Amniotic stem cell (primary cell): ENCODE results near the gene PANX2.
"Not testable (repeated sequence)": the region's sequence is repeated elsewhere in the genome, so short reads cannot be mapped to it uniquely, and the experiment has no call there.

Source experiments
- DNase-seq: peaks from one replicate; lab custom pipeline; 2025; lab: John Stamatoyannopoulos, UW

Gene PANX2

DNA sequence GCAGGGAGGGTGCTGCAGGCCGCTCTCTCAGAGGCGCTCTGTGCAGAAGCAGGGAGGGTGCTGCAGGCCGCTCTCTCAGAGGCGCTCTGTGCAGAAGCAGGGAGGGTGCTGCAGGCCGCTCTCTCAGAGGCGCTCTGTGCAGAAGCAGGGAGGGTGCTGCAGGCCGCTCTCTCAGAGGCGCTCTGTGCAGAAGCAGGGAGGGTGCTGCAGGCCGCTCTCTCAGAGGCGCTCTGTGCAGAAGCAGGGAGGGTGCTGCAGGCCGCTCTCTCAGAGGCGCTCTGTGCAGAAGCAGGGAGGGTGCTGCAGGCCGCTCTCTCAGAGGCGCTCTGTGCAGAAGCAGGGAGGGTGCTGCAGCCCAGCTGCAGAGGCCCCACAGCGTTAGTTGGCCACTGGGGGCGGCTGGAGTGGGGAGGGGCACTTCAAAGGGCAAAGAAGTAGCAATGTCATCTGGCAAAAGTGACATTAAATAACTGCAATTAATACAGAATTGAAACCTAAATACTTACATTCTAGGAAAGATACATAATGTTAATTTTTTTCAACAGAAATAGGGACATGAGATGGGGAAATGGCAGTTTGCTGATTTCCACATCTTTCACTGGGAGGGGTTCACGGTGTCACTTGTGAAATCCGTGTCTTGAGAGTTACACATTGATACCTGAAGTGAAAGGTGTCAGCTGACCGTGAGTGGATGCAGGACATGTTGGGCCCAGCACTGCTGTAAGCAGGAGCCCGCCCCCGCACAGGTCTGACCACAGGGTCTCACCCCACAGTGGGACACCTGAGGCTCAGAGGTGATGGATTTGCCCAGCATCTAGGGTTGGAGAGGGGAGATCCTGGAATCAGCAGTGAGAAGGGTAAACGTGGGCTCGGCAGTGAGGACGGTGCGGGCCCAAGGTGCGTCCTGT, 23.0 kb upstream of the PANX2 start:
- DNase-seq = not testable (repeated sequence)

DNA sequence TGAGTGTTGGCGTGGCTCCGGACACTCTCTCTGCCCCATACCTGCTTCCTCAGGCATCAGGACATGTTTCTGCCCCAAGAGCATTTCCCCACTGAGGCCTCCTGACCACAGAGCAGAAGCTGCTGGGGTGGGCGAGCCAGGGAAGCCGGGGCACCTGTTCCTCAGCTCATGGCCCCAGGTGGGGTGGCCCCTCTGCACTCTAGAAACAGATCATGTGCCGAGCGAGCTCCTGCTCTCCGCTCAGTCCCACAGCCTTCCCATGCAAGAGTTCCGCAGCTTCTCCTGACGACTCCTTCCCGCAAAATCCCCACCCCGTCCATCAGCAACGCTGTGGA, 22.4 kb upstream of the PANX2 start:
- no peak for DNase-seq

DNA sequence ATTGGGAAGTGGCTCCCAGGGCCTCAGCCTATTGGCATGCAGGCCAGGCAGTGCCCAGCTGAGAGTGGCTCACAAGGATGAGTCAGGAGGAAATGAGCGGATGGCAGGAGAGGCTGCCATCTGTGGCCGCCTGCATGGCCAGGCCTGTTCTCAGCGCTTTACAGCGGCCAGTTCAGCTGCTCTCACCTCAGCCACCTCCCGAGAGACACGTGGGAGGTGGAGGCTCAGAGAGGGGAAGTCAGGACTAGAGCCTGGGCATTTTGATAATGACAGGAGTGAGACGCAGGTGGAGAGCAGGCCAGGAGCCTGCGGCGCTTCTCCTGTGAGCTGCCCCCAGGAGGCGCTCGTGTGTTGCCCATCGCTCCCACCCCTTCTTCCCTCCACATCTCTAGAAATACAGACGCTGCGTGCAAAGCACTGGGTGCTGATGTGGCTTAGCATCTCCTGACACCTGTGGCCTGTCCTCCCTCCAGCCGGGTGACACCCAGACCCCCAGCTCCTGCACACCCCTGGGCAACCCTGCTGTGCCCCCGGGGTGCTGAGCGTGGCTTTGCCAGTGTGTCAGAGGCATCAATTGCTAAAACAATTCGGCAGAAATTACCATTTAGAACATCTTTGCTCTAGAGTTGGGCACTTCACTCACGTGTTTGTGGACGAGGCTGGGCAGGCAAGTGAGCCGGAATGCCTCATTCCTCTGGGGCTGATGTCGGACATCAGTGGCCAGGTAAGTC, 21.4 kb upstream of the PANX2 start:
- DNase-seq = no peak

DNA sequence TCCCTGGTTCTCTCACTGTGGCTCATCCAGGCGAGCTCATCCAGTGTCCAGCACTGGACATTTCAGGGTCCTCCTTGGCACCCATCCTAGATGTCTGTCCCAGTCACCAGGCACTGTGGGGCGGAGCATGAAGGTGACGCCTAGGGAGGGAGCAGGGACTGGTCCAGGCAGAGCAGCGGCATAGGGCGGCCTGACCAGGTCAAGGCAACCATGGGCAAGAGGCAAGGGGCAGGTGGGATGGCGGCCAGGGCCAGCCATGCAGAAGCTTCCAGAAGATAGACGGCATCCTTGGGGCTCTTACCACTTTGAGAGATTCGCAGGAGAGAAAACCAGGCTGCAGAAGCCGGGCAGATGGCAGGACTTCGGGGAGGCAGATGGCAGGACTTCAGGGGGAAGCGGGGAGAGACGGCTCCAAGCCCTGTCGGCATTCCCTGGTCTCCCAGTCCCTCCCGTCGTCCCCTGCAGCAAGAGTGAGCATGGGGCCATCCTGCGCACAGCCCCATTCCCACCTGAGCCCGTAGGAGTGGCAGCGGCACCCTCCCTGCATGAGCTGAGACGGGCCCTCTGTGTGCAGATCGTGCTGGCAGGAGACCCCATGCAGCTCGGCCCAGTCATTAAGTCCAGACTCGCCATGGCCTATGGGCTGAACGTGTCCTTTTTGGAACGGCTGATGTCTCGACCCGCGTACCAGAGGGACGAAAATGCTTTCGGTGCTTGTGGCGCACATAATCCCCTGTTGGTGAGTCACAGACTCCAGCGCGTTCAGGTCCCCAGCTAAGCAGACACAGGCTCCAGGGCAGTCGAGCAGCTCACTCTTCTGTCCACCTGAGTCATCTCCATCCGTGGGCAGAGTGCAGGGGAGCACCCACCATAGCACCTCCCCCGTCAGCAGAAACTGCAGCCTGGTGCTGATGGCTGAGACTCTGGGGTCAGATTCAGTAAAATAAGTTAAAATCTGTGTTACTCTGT, 20.1 kb upstream of the PANX2 start:
- DNase-seq = no peak

GRCh38 chr22:50151571-50152537, 18.7 kb upstream of the PANX2 start:
- DNase-seq = no peak

DNA sequence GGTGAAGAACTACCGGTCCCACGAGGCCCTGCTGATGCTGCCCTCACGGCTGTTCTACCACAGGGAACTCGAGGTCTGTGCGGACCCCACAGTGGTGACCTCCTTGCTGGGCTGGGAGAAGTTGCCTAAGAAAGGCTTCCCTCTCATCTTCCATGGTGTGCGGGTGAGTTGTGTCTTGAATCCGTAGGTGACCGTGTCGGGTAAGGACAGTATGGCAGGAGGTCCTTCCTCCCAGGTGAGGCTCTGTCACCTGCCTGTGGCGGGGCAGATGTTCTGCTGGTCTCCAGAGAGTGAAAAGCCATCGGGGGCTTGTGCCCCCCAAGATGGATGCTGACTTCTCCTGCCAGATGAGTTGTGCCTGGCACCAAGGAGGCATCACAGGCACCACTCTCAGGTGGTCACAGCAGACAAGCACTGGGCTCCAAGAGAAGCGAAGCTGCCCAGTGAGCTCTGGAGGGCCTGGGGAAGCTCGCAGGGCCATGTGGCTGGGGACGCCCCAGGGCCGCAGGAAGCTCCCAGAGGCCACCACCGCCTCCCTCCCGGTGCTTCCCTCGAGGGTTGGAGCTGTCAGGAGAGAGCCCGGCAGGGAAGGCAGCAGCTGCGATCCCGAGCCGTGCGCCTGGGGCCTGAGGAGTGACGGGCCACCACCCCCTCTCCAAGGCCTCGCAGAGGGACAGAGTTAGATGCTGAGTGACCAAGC, 17.3 kb upstream of the PANX2 start:
- no peak for DNase-seq

DNA sequence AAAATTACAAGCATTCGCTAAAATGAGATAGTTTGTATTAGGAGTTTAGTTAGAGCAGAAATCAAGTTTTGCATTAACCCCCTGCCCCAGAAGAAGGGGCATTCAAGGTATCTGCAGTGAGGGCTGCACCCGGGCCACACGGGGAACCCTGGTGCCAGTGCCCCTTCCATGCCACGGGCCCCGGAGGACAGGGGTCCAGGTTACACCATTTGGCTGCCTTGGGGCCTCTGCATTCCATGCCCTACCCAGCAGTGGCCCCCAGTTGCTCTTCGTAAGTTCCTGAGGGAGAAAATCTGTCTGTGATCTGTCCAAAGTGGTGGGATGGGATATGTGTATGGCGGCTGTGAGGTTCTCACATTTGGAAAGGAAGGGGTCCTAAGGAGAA, 16.8 kb upstream of the PANX2 start:
- DNase-seq = no peak

GRCh38 chr22:50157709-50158375, 12.7 kb upstream of the PANX2 start:
- no peak for DNase-seq

DNA sequence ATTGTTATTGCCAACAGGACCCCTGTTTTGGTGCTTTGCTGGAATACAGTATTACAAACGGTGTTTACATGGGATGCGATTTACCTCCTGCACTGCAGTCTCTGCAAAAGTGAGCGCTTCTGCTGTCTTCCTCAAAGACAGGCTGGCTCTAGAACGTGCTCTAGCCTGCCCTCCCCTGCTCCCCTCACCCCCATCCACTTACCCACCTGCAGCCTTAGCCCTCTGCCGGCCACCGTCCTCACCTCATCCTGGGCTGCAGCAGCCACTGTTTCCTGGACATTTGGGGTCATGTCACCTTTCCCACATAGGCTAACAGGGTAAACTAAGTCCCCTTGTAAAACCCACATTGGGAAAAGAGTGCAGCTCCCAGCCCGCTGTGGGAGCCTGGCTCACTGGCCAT, 9.6 kb upstream of the PANX2 start:
- no peak for DNase-seq

- no peak for DNase-seq
These were observed 8.8 kb upstream of the PANX2 start for GRCh38 chr22:50161508-50162390.

DNA sequence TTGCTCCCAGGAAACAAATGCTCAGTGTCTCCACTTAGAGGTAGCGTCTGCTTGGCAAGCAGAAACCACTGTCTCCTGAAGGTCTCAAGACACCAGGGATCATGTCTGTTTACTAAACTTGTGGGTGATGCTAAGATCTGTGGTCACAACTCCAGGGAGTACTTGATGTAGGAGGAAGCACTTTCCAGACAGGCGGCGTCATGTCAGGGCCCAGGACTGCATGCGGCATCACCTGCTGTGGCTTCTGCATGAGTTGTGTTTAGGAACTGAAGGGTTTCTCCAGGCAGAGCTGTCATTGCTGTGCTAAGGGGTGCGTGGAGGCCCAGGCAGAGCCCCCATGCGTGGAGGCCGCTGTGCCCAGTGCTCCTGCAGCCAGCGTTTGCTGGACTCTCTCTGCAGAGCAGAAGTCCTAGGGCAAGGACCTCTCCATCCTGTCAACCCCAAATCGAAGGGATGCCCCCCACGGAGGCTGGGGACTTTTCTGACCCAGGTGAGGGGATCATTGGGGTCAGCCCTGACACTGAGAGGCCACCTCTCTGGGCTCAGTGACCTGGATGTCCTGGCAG, 8.1 kb upstream of the PANX2 start:
- DNase-seq = no peak

DNA sequence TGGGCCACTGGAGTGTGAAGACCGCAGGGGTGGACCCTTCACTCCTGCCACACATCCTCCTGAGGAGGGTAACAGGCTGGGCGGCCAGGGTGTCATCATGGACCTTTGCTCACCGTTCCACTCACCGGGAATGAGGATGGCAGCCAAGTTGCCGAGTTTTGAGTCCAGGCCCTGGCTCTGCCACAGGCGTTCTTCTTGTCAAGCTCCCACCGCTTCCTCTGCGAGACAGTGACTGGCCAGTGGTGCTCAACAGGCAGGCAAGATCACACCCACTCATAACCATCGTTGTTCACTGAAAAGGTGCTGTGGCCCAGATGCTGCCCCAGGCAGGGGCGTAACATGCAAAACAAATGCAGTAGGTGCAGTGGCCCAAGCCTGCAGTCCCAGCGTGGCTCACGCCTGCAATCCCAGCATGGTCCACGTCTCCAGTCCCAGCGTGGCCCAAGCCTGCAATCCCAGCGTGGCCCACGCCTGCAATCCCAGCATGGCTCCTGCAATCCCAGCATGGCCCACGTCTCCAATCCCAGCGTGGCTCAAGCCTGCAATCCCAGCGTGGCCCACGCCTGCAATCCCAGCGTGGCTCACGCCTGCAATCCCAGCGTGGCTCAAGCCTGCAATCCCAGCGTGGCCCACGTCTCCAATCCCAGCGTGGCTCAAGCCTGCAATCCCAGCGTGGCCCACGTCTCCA, 5.0 kb upstream of the PANX2 start:
- no peak for DNase-seq

DNA sequence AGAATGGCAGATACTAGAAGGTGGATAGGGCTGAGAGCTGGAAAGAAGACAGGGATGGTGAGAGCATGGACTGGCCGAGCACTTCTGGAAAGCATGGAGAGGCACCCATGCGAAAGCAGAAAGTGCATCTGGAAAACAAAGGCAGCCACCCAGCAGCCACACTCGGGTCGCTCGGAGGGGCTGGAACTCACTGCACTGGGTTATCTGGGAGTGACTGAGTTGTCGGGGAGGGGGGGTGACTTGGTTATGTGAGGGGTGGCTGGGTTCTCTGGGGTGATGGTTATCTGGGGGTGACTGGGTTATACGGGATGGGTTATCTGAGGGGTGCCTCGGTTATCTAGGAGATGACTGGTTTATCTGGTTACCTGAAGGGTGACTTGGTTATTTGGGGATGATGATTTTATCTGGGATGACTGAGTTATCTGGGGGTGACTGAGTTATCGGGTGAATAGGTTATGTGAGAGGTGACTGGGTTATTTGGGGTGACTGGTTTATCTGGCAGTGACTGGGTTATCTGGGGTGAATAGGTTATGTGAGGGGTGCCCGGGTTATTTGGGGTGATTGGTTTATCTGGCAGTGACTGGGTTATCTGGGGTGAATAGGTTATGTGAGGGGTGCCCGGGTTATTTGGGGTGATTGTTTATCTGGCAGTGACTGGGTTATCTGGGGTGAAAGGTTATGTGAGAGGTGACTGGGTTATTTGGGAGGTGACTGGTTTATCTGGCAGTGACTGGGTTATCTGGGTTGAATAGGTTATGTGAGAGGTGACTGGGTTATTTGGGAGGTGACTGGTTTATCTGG, 2.6 kb upstream of the PANX2 start:
- no peak for DNase-seq

- not testable (repeated sequence) for DNase-seq
These were observed 1.9 kb upstream of the PANX2 start for GRCh38 chr22:50168490-50169180.

DNA sequence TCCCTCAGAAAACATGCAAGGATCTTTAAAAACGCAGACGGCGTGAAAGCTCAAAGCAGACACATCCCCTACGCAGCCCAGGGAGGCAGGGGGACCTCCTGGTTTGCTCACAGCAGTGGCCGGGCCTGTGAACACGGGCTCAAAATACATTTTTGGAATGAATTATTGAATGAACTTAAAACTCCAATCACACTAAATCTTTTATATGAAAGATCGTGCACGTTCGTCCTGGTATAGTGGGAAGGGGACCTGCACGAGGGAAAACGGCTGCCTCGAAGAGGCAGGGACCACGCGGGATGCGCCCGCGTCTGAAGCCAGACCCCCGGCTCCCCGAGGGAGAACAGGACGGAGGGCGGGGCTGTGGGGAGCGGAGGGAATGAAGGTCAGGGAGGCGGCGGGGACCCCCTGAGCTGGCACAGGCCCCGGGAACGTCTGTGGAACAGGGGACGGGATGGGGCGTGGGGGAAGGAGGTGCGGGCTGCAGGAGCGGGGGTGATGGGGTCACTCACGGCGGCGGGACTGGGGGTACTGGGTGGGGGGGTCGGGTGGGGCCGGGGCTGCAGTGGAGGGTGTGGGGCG, 1.3 kb upstream of the PANX2 start:
- DNase-seq = no peak

DNA sequence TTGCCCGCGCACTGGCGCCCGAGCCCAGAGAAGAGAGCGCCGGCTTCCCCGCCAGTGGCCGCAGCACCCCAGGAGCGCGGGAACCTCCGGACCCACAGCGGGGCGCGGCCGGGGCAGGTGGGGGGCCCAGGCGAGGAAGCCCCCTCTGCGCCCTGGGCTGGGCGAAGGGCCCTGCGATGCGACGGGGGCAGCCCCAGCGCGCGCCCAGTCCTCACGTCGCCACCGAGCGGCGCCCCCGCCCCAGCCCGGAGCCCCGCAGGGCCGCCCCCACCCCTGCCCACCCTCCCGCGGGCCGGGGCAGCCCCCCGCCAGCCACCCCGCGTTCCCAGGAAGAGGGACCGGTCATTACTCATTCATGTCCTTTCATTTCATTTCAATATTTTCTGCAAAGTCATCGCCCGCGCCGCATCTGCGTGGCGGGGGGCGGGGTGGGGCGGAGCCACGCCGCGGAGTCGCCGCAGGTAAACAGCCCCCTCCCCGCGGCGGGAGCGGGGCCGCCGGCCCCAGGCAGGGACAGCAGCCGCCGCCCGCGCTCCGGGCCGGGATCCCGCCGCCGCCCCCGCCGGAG, 673 bp upstream of the PANX2 start:
- DNase-seq = no peak
